Stimulated activated CD4-positive, alpha-beta T cell treated with anti-CD3 and anti-CD28 coated beads, Interleukin-15, amount 100 ng/mL, for 24 hours (primary cell): ENCODE data around the gene MS4A15.
"Not testable (repeated sequence)": the region's sequence is repeated elsewhere in the genome, so short reads cannot be mapped to it uniquely, and the experiment has no call there.

ENCODE experiments used
- DNase-seq: peaks from one replicate; pipeline ENCODE4 v3.0.0-alpha.2; 2020

MS4A15 gene

GRCh38 chr11:60810569-60810968, 53.9 kb downstream of the MS4A15 start:
- DNase-seq: no peak

DNA sequence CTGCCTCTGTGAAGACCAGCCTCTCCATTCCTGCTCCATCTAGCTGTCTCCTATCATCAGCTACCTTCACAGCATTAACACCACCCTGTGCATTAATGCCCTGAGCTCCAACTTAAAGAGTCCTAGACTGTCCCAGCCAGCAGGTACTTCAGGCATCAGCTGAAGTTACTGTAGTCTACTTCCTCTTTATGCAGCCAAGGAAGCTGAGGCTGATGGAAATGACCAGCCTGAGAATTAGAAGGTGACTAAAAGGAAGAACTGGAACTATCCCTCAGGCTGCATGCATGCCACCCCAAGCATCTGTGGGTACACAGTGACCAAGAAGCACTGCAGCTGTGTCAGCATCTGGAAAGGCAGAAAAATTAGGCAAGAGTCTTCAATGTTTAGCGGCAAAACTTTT, 56.7 kb downstream of the MS4A15 start:
- DNase-seq: no peak

- DNase-seq: no peak
Measured at GRCh38 chr11:60814112-60814511, 57.4 kb downstream of the MS4A15 start.

DNA sequence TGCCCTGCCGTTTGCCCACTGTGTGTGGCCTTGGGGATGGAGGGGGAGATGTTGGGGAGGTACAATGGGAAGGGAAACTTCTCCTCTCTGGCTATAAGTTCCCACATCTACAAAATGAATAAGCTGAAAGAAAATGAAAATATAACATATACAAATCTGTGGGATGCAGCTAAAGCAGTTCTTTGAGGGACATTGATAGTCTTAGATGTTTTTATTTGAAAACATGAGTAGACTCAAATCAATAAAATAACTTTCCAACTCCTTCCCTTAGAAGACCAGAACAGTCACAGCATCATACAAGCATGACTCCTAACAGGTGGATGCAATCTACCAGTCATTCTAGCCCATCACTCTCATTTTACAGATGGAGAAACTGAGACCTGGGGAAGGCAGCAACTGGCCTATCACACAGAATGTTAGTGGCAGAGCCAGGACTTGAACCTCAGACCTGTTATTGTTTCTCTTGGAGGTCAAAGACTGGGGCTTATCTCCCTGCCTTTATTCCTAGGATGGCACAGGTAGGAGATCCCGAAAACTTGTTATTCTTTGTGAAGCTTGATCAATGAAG, 60.0 kb downstream of the MS4A15 start:
- DNase-seq: no peak

DNA sequence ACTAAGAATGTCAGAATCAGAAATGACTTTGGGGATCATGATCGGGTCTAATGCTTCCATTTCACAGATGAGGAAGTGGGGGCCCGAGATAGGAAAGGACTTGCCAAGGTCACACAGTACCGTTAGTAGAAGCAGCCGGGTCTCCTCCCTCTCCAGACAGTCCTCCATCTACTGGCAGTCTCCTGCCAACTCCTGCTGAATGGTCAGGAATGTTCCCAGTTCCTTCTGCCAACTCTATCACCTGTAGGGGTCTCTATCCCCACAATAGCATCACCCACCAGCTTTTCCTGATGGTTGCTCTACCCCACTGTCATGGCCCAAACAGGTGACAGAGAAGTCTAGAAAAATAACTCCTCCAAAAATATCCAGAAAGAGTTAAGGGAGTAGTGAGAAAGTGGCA, 61.4 kb downstream of the MS4A15 start:
- DNase-seq: no peak

GRCh38 chr11:60821827-60822599, 65.3 kb downstream of the MS4A15 start:
- no peak for DNase-seq

DNA sequence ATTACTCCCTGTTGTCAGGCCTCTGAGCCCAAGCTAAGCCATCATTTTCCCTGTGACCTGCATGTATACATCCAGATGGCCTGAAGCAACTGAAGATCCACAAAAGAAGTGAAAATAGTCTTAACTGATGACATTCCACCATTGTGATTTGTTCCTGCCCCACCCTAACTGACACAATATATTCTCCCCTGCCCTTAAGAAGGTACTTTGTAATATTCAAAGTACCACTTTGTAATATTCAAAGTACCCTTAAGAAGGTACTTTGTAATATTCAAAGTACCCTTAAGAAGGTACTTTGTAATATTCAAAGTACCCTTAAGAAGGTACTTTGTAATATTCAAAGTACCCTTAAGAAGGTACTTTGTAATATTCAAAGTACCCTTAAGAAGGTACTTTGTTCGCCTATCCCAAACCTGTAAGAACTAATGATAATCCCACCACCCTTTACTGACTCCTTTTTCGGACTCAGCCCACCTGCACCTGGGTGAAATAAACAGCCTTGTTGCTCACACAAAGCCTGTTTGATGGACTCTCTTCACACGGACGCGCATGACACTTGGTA, 67.2 kb downstream of the MS4A15 start:
- not testable (repeated sequence) for DNase-seq

GRCh38 chr11:60825118-60825517, 68.5 kb downstream of the MS4A15 start:
- DNase-seq: no peak

- DNase-seq: no peak
Measured at GRCh38 chr11:60825790-60826189, 69.1 kb downstream of the MS4A15 start.
